ENCODE data around the gene TMEM132C.

TMEM132C gene

DNA sequence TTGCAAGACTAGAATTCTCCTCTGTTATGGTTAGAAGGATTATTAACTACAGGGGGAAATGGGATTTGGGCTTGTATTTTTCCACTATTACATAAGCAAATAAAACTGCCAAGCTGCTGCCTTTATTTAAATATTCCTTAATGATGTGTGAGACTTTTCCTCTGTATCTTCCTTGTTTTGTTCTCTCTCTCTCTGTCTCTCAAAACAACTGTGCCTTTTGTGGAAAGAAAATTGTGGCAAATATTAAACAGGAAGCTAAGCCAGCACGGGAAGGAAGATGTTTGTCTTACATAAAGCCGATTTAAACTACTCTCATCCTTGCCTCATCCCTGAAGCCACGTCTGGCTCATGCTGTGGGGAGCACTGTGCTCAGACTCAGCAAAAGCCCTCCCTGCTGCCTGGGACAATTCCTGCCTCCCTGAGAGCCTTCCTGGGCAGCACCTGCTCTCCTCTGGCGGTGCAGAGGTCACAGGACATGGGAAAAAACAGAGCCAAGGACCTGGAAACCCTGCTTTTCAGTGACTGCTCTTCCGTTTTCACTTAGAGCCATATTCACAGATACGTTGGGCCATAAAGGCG is 319.6 kb downstream of the TMEM132C start:
- Mint-ChIP-seq H3K4me1 (peaks cover 23% of the 10 kb centered on the region), H3K4me3 (no peak overlapping the region), H3K36me3 (ENCODE audit: low read depth) (peaks cover 10% of the 10 kb centered on the region), H3K9me3 (peaks cover 8% of the 10 kb centered on the region), H3K27ac (peak overlapping the region in 2 of 3 experiments; percentile 30 to 50), H3K27me3 (ENCODE audit: low read depth) (peaks cover 3% of the 10 kb centered on the region)
- TF ChIP-seq, protein P1, sequence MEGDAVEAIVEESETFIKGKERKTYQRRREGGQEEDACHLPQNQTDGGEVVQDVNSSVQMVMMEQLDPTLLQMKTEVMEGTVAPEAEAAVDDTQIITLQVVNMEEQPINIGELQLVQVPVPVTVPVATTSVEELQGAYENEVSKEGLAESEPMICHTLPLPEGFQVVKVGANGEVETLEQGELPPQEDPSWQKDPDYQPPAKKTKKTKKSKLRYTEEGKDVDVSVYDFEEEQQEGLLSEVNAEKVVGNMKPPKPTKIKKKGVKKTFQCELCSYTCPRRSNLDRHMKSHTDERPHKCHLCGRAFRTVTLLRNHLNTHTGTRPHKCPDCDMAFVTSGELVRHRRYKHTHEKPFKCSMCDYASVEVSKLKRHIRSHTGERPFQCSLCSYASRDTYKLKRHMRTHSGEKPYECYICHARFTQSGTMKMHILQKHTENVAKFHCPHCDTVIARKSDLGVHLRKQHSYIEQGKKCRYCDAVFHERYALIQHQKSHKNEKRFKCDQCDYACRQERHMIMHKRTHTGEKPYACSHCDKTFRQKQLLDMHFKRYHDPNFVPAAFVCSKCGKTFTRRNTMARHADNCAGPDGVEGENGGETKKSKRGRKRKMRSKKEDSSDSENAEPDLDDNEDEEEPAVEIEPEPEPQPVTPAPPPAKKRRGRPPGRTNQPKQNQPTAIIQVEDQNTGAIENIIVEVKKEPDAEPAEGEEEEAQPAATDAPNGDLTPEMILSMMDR (IDR thresholded peaks at IDR 0.05; ENCODE audit: unreplicated experiment in 3 of 3): no peak

DNA sequence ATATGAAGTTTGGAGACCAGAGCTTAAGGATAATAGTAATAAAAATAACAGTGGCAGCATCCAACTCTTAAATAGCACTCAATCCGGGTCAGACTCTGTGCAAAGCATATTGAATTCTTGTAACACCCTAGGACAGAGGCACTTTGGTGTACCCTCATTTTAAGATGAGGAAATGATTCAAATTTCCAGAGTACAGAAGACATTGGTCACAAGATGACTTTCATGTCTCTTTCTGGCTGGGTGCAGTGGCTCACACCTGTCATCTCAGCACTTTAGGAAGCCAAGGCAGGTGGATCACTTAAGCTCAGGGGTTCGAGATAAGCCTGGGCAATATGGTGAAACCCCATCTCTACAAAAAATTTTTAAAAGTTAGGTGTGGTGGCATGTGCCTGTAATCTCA is 320.9 kb downstream of the TMEM132C start:
- no peak overlapping the region for H3K4me3 Mint-ChIP-seq
- peaks cover 3% of the 10 kb centered on the region for H3K27me3 Mint-ChIP-seq (ENCODE audit: low read depth)
- no peak overlapping the region for H3K27ac Mint-ChIP-seq
- H3K4me1 Mint-ChIP-seq: peaks cover 25% of the 10 kb centered on the region
- TF ChIP-seq, protein P1 (IDR thresholded peaks at IDR 0.05; ENCODE audit: unreplicated experiment in 3 of 3): no peak
- H3K9me3 Mint-ChIP-seq: no peaks in the 10 kb centered on the region
- no peaks in the 10 kb centered on the region for H3K36me3 Mint-ChIP-seq (ENCODE audit: low read depth)

DNA sequence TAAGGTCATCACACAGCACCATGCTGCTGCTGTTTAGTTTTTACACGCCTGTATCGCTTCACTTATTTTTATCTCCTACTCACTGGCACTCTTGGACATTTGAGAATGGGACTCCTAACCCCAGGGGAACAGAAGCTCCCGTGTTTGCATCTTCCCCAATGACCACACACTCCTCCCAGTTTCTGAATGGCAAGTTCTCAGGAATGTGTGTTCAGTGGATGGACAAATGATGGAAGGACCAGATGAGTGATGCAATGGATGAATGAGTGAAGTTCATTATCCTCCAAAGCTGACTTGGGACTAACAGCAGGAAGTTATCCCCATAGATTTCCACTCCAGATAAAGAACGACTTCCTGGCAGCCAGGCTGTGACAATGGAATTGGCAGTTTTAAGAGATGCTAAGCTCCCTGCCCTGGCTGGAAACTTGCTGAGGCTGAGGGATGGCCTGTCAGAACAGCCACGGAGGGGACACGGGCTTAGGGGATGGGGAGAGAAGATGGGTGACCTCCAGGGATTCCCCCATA is 325.3 kb downstream of the TMEM132C start:
- no peak overlapping the region for H3K4me3 Mint-ChIP-seq
- H3K36me3 Mint-ChIP-seq (ENCODE audit: low read depth): no peaks in the 10 kb centered on the region
- H3K27ac Mint-ChIP-seq: no peak overlapping the region
- no peaks in the 10 kb centered on the region for H3K9me3 Mint-ChIP-seq
- peaks cover 29% of the 10 kb centered on the region for H3K4me1 Mint-ChIP-seq
- H3K27me3 Mint-ChIP-seq (ENCODE audit: low read depth): peaks cover 17% of the 10 kb centered on the region
- TF ChIP-seq, protein P1 (IDR thresholded peaks at IDR 0.05; ENCODE audit: unreplicated experiment in 3 of 3): no peak

DNA sequence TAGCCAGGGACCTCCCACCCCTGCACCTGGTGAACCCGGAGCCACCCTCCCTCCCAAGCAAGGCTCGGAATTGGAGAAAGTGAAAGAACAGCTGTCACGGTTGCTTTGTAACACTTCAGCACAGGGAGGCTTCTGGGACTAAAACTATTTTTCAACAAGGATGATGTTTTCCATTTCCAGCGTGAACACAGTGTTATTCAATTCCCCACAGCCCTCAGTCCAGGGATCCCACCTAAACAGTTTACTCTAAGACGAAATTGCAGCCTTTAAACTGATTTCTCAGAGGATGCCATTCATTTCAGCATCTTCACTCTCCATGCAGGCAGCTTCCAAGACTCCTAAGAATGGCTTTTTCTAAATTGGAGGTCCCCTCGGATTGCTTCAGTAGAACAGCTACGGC is 327.6 kb downstream of the TMEM132C start:
- H3K9me3 Mint-ChIP-seq: no peaks in the 10 kb centered on the region
- peaks cover 13% of the 10 kb centered on the region for H3K27me3 Mint-ChIP-seq (ENCODE audit: low read depth)
- no peaks in the 10 kb centered on the region for H3K36me3 Mint-ChIP-seq (ENCODE audit: low read depth)
- peak overlapping the region in 2 of 3 experiments; percentile 25 to 33 for H3K27ac Mint-ChIP-seq
- TF ChIP-seq, protein P1 (IDR thresholded peaks at IDR 0.05; ENCODE audit: unreplicated experiment in 3 of 3): no peak
- peaks cover 39% of the 10 kb centered on the region for H3K4me1 Mint-ChIP-seq
- H3K4me3 Mint-ChIP-seq: no peak overlapping the region

DNA sequence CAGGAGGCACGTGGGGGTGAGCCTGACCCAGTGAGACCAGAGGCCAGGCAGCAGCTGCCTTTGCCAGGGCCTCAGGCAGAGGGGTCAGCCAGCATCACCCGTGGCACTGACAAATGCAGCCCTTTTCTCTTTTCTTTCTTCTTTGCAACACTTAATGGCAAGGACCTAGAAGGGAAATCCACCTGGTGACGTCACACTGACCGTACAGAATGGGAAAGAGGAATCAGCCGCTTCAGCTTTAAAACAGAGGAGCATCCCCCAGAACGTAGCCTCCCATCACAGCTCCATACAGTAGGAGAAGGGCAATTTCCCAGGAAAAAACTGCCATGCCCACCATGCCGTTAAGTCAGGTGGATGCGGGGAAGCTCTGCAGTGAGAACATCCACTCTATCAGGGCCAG is 328.6 kb downstream of the TMEM132C start:
- TF ChIP-seq, protein P1 (IDR thresholded peaks at IDR 0.05; ENCODE audit: unreplicated experiment in 3 of 3): no peak
- H3K4me3 Mint-ChIP-seq: no peak overlapping the region
- H3K4me1 Mint-ChIP-seq: peaks cover 46% of the 10 kb centered on the region
- H3K27me3 Mint-ChIP-seq (ENCODE audit: low read depth): peaks cover 13% of the 10 kb centered on the region
- no peak overlapping the region for H3K27ac Mint-ChIP-seq
- no peaks in the 10 kb centered on the region for H3K36me3 Mint-ChIP-seq (ENCODE audit: low read depth)
- H3K9me3 Mint-ChIP-seq: no peaks in the 10 kb centered on the region

DNA sequence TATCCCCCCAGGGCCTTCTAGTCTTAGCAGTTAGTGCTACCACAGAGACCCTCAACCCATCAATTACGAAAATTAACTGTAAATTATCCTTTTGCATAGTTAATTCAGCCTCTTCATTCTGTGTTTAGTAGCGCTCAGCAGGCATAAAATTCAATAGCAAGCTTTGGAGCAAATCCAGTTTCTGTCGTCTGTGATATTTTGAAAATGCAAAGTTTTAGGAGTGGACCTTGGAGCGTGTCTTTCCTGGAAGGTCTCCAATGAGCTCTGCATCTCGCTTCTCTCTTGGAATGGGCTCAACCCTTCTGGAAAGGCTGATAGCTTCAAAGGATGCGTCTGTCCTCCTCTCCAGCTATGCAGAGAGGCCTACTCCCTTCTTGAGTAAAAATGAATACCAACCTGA is 333.9 kb downstream of the TMEM132C start:
- no peaks in the 10 kb centered on the region for H3K9me3 Mint-ChIP-seq
- H3K36me3 Mint-ChIP-seq (ENCODE audit: low read depth): no peaks in the 10 kb centered on the region
- H3K4me3 Mint-ChIP-seq: peak overlapping the region in 1 of 3 experiments; percentile 41
- peak overlapping the region; percentile 47 to 84 (median 80) for H3K27ac Mint-ChIP-seq
- peaks cover under 1% of the 10 kb centered on the region for H3K27me3 Mint-ChIP-seq (ENCODE audit: low read depth)
- TF ChIP-seq, protein P1 (IDR thresholded peaks at IDR 0.05; ENCODE audit: unreplicated experiment in 3 of 3): no peak
- H3K4me1 Mint-ChIP-seq: peaks cover 34% of the 10 kb centered on the region

All from nephron (organoid).